HCT116 (cell line): ENCODE measurements around the gene BRSK2. TPM values are rescaled to one million over a fixed set of nuclear protein-coding genes. Genes with fewer than 3 reads are reported as not detected.

Source experiments
- ATAC-seq: fragments of 200-7000 bp; cut with Tn5 transposase; 2 replicates; pipeline ENCODE4 v1.9.1; 2020; ENCODE audit warnings: mild to moderate bottlenecking, moderate library complexity
- BruUV-seq: library from RNA; stranded (reverse); fragments of 400-500 nt; replicated peaks from 2 replicates; lab custom pipeline; 2021; lab: Mats Ljungman, UMichigan
- CTCF ChIA-PET: fragments of 300-600 bp; sonication (Branson Sonifier 250); formaldehyde crosslinking; loops from one replicate; lab custom pipeline; 2021; ENCODE audit warnings: antibody characterized with exemption; lab: Charles Lee
- POLR2A ChIA-PET: fragments of 300-600, 350-600 bp; sonication (Branson Sonifier 250); formaldehyde crosslinking; loops from one replicate; lab custom pipeline; 2021; ENCODE audit warnings: antibody characterized with exemption; lab: Charles Lee
- RAD21 ChIA-PET, 2 experiments: fragments of 300-600 bp; sonication (Branson Sonifier 250); formaldehyde crosslinking; loops; one replicate each; lab custom pipeline; 2023; ENCODE audit warnings: low total read pairs in 2 of 2; ENCODE audit not compliant: uncharacterized antibody in 2 of 2, unreplicated experiment in 2 of 2, low non-redundant PET in 1 of 2; lab: Charles Lee
- DNase-seq: peaks from one replicate; pipeline ENCODE4 v3.0.0-alpha.2; 2010; ENCODE audit warnings: low read depth, low spot score
- H2AFZ ChIP-seq: fragments of 200-600 bp; shearing (Covaris generic), sonication (generic); 2 replicates; pipeline ENCODE4 v1.6.1; 2017; ENCODE audit warnings: low read depth, mixed run types, mixed read lengths, antibody characterized with exemption, low read length; ENCODE audit not compliant: poor library complexity, severe bottlenecking
- H3K27ac ChIP-seq: 2 replicates; pipeline ENCODE4 v1.5.1; 2012; ENCODE audit warnings: low read depth, low read length
- H3K27me3 ChIP-seq: fragments of 200-600 bp; sonication (generic); 2 replicates; pipeline ENCODE4 v1.6.1; 2016; ENCODE audit warnings: mixed run types, low read length, mixed read lengths; ENCODE audit not compliant: insufficient read depth
- H3K36me3 ChIP-seq, 2 experiments: fragments of 200-500 bp in 1 of 2; fragments of 200-600 bp in 1 of 2; sonication (Bioruptor generic) in 1 of 2; sonication (generic) in 1 of 2; 2 replicates each; pipeline versions ENCODE4 v1.5.1 to v1.6.1; 2014 to 2016; ENCODE audit warnings: low read length in 2 of 2, inconsistent platforms in 1 of 2, mixed read lengths in 1 of 2, mixed run types in 1 of 2; ENCODE audit not compliant: insufficient read depth in 2 of 2, control insufficient read depth in 1 of 2
- H3K4me1 ChIP-seq, 2 experiments: fragments of 200-600 bp in 1 of 2; sonication (generic) in 1 of 2; 2 replicates each; pipeline versions ENCODE4 v1.5.1 to v1.6.1; 2012 to 2017; ENCODE audit warnings: low read length in 2 of 2, inconsistent platforms in 1 of 2, mild to moderate bottlenecking in 1 of 2, mixed read lengths in 1 of 2, mixed run types in 1 of 2, moderate library complexity in 1 of 2; ENCODE audit not compliant: insufficient read depth in 2 of 2, control insufficient read depth in 1 of 2
- H3K4me2 ChIP-seq: fragments of 200-600 bp; sonication (generic); 2 replicates; pipeline ENCODE4 v1.6.1; 2017; ENCODE audit warnings: mixed run types, low read length, mixed read lengths
- H3K4me3 ChIP-seq, 2 experiments: fragments of 200-600 bp in 1 of 2; sonication (generic) in 1 of 2; replicated peaks in 1 of 2; 2 replicates each; pipeline ENCODE4 v1.5.1; 2011 to 2016; ENCODE audit warnings: low read length in 2 of 2, control low read depth in 1 of 2, low read depth in 1 of 2, mild to moderate bottlenecking in 1 of 2, mixed read lengths in 1 of 2, mixed run types in 1 of 2
- H3K79me2 ChIP-seq: fragments of 200-600 bp; sonication (generic); 2 replicates; pipeline ENCODE4 v1.6.1; 2017; ENCODE audit warnings: mild to moderate bottlenecking, mixed run types, low read length, moderate library complexity, mixed read lengths; ENCODE audit not compliant: insufficient read depth
- H3K9ac ChIP-seq: fragments of 200-600 bp; sonication (generic); 2 replicates; pipeline ENCODE4 v1.6.1; 2016; ENCODE audit warnings: low read length, mixed read lengths
- H3K9me2 ChIP-seq: fragments of 200-600 bp; sonication (generic), shearing (Covaris generic); 2 replicates; pipeline ENCODE4 v1.6.1; 2017; ENCODE audit warnings: mixed run types, mild to moderate bottlenecking, moderate library complexity; ENCODE audit not compliant: insufficient read depth
- H3K9me3 ChIP-seq, 2 experiments: fragments of 200-500 bp in 1 of 2; fragments of 200-600 bp in 1 of 2; sonication (Bioruptor generic) in 1 of 2; sonication (generic) in 1 of 2; 2 replicates each; pipeline ENCODE4 v1.6.1; 2014 to 2017; ENCODE audit warnings: low read length in 2 of 2, mixed read lengths in 2 of 2, inconsistent platforms in 1 of 2, low read depth in 1 of 2, mild to moderate bottlenecking in 1 of 2, mixed run types in 1 of 2, moderate library complexity in 1 of 2; ENCODE audit not compliant: control insufficient read depth in 1 of 2, insufficient read depth in 1 of 2
- H4K20me1 ChIP-seq: fragments of 200-600 bp; sonication (generic), shearing (Covaris generic); 2 replicates; pipeline ENCODE4 v1.6.1; 2017; ENCODE audit warnings: mixed run types, mild to moderate bottlenecking, moderate library complexity; ENCODE audit not compliant: insufficient read depth
- ATF3 ChIP-seq: IDR thresholded peaks from 2 replicates; pipeline ENCODE4 v1.6.1; 2012
- CTCF ChIP-seq, 3 experiments: fragments of 200-600 bp in 1 of 3; sonication (generic) in 1 of 3; IDR thresholded peaks in 2 of 3; conservative IDR thresholded peaks in 1 of 3; 2 replicates each; pipeline ENCODE4 v1.5.1; 2012 to 2017; ENCODE audit warnings: low read depth in 2 of 3, low read length in 2 of 3, antibody characterized with exemption in 1 of 3, borderline replicate concordance in 1 of 3, control low read depth in 1 of 3, mild to moderate bottlenecking in 1 of 3, mixed read lengths in 1 of 3, mixed run types in 1 of 3, moderate library complexity in 1 of 3; ENCODE audit not compliant: insufficient read depth in 1 of 3
- EZH2 ChIP-seq: fragments of 200-600 bp; sonication (generic); IDR thresholded peaks from 2 replicates; pipeline ENCODE4 v1.6.1; 2017; ENCODE audit warnings: antibody characterized with exemption, mixed run types
- FOSL1 ChIP-seq: IDR thresholded peaks from 2 replicates; pipeline ENCODE4 v1.6.1; 2012; ENCODE audit warnings: low read depth
- POLR2AphosphoS5 ChIP-seq: IDR thresholded peaks from 2 replicates; pipeline ENCODE4 v1.6.1; 2011; ENCODE audit warnings: mild to moderate bottlenecking, low read depth, low read length, moderate library complexity
- SIN3A ChIP-seq: IDR thresholded peaks from 2 replicates; pipeline ENCODE4 v1.6.1; 2012; ENCODE audit warnings: low read depth
- SP1 ChIP-seq: IDR thresholded peaks from 2 replicates; pipeline ENCODE4 v1.6.1; 2012; ENCODE audit warnings: low read depth
- TCF7L2 ChIP-seq: IDR thresholded peaks from 2 replicates; pipeline ENCODE4 v1.7.0; 2011; ENCODE audit warnings: borderline replicate concordance, inconsistent platforms; ENCODE audit not compliant: insufficient read depth, insufficient read length; ENCODE audit errors: extremely low read depth
- YY1 ChIP-seq: IDR thresholded peaks from 2 replicates; pipeline ENCODE4 v1.6.1; 2011; ENCODE audit warnings: low read length, low read depth, moderate library complexity, mild to moderate bottlenecking; ENCODE audit not compliant: insufficient replicate concordance; ENCODE audit errors: extremely low read depth
- ZFX ChIP-seq: fragments of 450-650 bp; IDR thresholded peaks from 2 replicates; pipeline ENCODE4 v1.6.1; 2017
- ZNF274 ChIP-seq: fragments of 200-500 bp; sonication (Bioruptor generic); IDR thresholded peaks from 2 replicates; pipeline ENCODE4 v1.6.1; 2014; ENCODE audit warnings: mild to moderate bottlenecking, low read depth, low read length, inconsistent platforms
- intact Hi-C: fragments of 100-400 bp; cut with micrococcal nuclease; formaldehyde crosslinking; loops from 2 replicates; pipeline ENCODE4 v1.10.0; 2022
- total RNA-seq: library from RNA; stranded (reverse); gene quantifications from one replicate; pipeline ENCODE4 v1.2.1, GENCODE V29; 2021; ENCODE audit not compliant: unreplicated experiment
- TF ChIP-seq, protein P1 (sequence below): IDR thresholded peaks from 2 replicates; pipeline ENCODE4 v1.6.1; 2012; ENCODE audit warnings: low read depth

The BRSK2 gene
- total RNA-seq, 1 experiment from 2014 or later, result 14.0 TPM

GRCh38 chr11:1482581-1483444, 93.1 kb downstream of the BRSK2 start:
- intact Hi-C loops, result no loop called here
- POLR2A ChIA-PET, result no interaction called here
- no TSS peak for BruUV-seq
- Histone ChIP-seq H3K9me3 (no peaks in the 10 kb centered on the region), H3K4me2 (no peak overlapping the region), H3K4me1 (peaks cover 13% of the 10 kb centered on the region in 2 experiments; a peak in 2 of 4 replicates), H3K27me3 (no peaks in the 10 kb centered on the region), H3K4me3 (no peak overlapping the region), H2AFZ (no peak overlapping the region), H3K9ac (no peak overlapping the region), H3K9me2 (no peaks in the 10 kb centered on the region), H3K36me3 (no peaks in the 10 kb centered on the region), H3K27ac (no peak overlapping the region), H4K20me1 (no peaks in the 10 kb centered on the region), H3K79me2 (no peaks in the 10 kb centered on the region; the same call in 1 of the 2 replicates)
- TF ChIP-seq SP1, result no peak
- RAD21 ChIA-PET, result no interaction called here
- CTCF ChIA-PET, result no interaction called here
- DNase-seq, result no peak
- no peak for ATAC-seq

- no peaks in the 10 kb centered on the region for H4K20me1 ChIP-seq
- no peak for DNase-seq
- ATAC-seq, result no peak
- intact Hi-C loops, result no loop called here
- no peaks in the 10 kb centered on the region for H3K9me2 ChIP-seq
- TF ChIP-seq ZFX (no peak), YY1 (no peak), FOSL1 (no peak), EZH2 (no peak), POLR2AphosphoS5 (no peak), ZNF274 (no peak), CTCF (IDR thresholded peaks at IDR 0.05 in 2 of 3, conservative IDR thresholded peaks at IDR 0.05 in 1 of 3; ENCODE audit: borderline replicate concordance in 1 of 3, insufficient read depth in 1 of 3, low read depth in 2 of 3, low read length in 2 of 3) (no peak), ATF3 (no peak), SIN3A (no peak), TCF7L2 (no peak)
- TF ChIP-seq, protein P1, sequence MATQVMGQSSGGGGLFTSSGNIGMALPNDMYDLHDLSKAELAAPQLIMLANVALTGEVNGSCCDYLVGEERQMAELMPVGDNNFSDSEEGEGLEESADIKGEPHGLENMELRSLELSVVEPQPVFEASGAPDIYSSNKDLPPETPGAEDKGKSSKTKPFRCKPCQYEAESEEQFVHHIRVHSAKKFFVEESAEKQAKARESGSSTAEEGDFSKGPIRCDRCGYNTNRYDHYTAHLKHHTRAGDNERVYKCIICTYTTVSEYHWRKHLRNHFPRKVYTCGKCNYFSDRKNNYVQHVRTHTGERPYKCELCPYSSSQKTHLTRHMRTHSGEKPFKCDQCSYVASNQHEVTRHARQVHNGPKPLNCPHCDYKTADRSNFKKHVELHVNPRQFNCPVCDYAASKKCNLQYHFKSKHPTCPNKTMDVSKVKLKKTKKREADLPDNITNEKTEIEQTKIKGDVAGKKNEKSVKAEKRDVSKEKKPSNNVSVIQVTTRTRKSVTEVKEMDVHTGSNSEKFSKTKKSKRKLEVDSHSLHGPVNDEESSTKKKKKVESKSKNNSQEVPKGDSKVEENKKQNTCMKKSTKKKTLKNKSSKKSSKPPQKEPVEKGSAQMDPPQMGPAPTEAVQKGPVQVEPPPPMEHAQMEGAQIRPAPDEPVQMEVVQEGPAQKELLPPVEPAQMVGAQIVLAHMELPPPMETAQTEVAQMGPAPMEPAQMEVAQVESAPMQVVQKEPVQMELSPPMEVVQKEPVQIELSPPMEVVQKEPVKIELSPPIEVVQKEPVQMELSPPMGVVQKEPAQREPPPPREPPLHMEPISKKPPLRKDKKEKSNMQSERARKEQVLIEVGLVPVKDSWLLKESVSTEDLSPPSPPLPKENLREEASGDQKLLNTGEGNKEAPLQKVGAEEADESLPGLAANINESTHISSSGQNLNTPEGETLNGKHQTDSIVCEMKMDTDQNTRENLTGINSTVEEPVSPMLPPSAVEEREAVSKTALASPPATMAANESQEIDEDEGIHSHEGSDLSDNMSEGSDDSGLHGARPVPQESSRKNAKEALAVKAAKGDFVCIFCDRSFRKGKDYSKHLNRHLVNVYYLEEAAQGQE, result no peak
- no peaks in the 10 kb centered on the region; the same call in 1 of the 2 replicates for H3K79me2 ChIP-seq
- no peaks in the 10 kb centered on the region for H3K27me3 ChIP-seq
- H3K27ac ChIP-seq, result no peak overlapping the region
- BruUV-seq, result no TSS peak
- H3K4me2 ChIP-seq, result no peak overlapping the region
- H3K4me3 ChIP-seq, result no peak overlapping the region
- peaks cover 13% of the 10 kb centered on the region in 2 experiments; a peak in 2 of 4 replicates for H3K4me1 ChIP-seq
- ChIA-PET CTCF (no interaction called here), RAD21 (no interaction called here), POLR2A (no interaction called here)
- no peaks in the 10 kb centered on the region for H3K36me3 ChIP-seq
- H3K9me3 ChIP-seq, result no peaks in the 10 kb centered on the region
- no peak overlapping the region for H2AFZ ChIP-seq
- no peak overlapping the region for H3K9ac ChIP-seq
Measured at GRCh38 chr11:1483445-1483961, 93.8 kb downstream of the BRSK2 start.
